ENCODE measurements around the gene PLCD3. TPM values are rescaled to one million over a fixed set of nuclear protein-coding genes. Genes with fewer than 3 reads are reported as not detected.

The PLCD3 gene
- total and polyA plus RNA-seq, 2 of the 8 experiments (the other 6 are each of a cell fraction or from before 2014, with no cell fraction given), result 26.5 to 48.1 TPM

DNA sequence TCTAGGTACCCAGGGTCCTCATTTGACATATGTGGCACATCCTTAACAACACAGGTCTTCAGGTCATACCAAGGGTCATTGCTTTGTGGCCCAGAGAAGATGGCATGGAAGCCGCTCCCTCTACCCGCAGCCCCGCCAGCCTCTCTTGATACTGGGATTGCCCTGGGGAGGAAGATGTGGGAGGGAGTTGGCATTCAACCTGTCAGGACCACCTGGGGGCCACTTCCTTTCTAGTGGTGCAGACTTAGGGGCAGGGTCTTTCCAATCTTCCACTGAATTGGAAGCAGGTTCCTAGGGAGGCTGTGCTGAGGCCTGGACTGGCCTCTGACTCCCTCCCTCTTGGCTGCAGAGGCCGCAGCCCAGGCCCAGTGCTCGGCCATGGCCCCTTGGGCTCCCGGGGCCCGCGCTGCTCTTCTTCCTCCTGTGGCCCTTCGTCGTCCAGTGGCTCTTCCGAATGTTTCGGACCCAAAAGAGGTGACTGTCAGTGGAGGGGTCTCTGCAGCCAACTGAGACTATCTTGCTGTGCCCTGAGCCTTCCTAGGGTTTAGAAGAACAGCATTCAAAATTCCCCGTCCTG is 10.9 kb upstream of the PLCD3 start (continued):
- TF ChIP-seq CTBP2 (IDR thresholded peaks at IDR 0.05; ENCODE audit: borderline replicate concordance, insufficient read depth, insufficient read length, low read length) (no peak), BCL11A (IDR thresholded peaks at IDR 0.05; ENCODE audit: low read depth in 2 of 2, low read length in 2 of 2) (no peak), GTF2F1 (IDR thresholded peaks at IDR 0.05; ENCODE audit: borderline replicate concordance, low read depth, low read length) (no peak), SAP30 (IDR thresholded peaks at IDR 0.05; ENCODE audit: insufficient read depth, insufficient replicate concordance, low read length) (no peak), NRF1 (IDR thresholded peaks at IDR 0.05; ENCODE audit: low read depth, low read length) (no peak), KDM5A (IDR thresholded peaks at IDR 0.05; ENCODE audit: low read length) (no peak)
- TF ChIP-seq, protein P1, sequence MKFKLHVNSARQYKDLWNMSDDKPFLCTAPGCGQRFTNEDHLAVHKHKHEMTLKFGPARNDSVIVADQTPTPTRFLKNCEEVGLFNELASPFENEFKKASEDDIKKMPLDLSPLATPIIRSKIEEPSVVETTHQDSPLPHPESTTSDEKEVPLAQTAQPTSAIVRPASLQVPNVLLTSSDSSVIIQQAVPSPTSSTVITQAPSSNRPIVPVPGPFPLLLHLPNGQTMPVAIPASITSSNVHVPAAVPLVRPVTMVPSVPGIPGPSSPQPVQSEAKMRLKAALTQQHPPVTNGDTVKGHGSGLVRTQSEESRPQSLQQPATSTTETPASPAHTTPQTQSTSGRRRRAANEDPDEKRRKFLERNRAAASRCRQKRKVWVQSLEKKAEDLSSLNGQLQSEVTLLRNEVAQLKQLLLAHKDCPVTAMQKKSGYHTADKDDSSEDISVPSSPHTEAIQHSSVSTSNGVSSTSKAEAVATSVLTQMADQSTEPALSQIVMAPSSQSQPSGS (IDR thresholded peaks at IDR 0.05; ENCODE audit: low read length), result no peak
